Measurements from ENCODE around the gene DPAGT1. TPM values are rescaled to one million over a fixed set of nuclear protein-coding genes. Genes with fewer than 3 reads are reported as not detected.

Gene DPAGT1
- total RNA-seq, 3 donors from 2014 or later, result 36.9 to 48.2 (median 39.5) TPM

DNA sequence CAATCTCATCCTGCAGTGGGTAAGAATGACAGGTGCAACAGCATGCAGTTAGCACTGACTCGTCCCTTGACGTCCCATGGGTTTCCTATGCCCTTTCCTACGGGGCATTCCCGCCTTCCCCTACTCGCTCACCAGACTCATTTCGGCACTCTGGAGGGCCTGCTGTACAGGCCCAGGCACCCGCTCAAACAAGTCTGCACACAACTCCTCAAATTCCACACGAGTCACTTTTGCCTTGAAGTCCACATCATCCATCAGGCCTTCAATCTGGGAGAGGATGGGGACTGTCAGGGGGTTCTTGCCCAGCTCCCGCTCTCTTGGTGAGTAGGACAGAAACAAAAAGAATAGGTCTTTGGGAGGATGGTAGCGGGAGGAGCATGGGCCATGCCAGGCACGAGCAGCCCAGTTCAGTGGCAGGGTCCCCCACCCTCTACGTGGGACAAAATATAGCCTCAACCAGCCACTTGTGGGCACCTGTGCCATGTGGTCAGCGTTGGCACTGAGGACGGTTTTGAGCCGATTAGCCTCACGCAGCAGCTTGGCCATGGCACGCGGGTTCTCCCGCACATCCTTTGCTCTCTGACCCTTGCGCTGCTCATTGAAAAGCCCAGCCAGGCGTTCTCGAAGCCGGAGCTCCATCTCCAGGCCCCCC is 49.4 kb downstream of the DPAGT1 start:
- ATAC-seq (no peak), DNase-seq (peak in 1 of 3 donors; percentile 36)
- intact Hi-C loops (cut with DNase I, micrococcal nuclease), result no loop called here
- H3K9me3 ChIP-seq, result no peaks in the 10 kb centered on the region
- no peak overlapping the region for H3K4me3 ChIP-seq
- TF ChIP-seq, protein P1, sequence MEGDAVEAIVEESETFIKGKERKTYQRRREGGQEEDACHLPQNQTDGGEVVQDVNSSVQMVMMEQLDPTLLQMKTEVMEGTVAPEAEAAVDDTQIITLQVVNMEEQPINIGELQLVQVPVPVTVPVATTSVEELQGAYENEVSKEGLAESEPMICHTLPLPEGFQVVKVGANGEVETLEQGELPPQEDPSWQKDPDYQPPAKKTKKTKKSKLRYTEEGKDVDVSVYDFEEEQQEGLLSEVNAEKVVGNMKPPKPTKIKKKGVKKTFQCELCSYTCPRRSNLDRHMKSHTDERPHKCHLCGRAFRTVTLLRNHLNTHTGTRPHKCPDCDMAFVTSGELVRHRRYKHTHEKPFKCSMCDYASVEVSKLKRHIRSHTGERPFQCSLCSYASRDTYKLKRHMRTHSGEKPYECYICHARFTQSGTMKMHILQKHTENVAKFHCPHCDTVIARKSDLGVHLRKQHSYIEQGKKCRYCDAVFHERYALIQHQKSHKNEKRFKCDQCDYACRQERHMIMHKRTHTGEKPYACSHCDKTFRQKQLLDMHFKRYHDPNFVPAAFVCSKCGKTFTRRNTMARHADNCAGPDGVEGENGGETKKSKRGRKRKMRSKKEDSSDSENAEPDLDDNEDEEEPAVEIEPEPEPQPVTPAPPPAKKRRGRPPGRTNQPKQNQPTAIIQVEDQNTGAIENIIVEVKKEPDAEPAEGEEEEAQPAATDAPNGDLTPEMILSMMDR (IDR thresholded peaks at IDR 0.05), result no peak
- H3K36me3 ChIP-seq (ENCODE audit: low read depth), result peaks cover 14% of the 10 kb centered on the region
- peaks cover 9% of the 10 kb centered on the region for H3K4me1 ChIP-seq (ENCODE audit: low read depth)

DNA sequence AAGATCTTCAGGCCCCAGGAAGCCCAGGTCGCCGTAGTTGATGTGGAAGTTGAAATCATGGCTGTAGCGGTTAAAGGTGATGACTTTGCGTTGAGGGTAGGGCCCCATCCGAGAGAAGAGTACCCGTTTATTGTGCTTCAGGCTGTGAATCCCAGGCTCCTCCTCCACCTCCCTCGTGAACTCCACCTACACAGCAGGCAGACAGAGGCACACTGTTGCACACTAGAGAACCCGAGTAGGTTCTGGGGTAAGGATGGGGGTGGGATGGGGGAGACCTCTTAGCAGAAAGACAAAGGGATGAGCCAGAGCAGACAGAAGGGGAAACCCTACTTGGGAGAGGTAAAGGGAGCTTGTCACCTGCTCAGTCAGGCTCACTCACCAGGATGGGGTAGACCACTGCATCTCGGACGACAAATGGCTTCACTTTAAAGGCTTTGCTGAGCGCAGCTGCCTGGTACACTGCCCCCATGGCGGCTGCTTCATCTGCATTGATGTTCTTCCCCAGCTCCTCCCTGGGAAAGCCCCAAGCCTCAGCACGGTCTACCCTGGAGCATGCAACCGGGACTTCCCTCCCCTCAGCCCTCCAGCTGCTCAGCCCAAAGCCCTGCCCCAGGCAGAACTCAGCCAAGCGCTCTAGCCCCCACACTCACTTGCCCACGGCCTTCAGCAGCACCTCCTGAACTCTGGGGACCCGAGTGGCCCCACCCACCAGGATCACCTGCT is 50.1 kb downstream of the DPAGT1 start:
- Histone ChIP-seq H3K36me3 (ENCODE audit: low read depth) (peaks cover 14% of the 10 kb centered on the region), H3K9me3 (no peaks in the 10 kb centered on the region), H3K4me1 (ENCODE audit: low read depth) (peaks cover 9% of the 10 kb centered on the region), H3K4me3 (no peak overlapping the region)
- peak in 1 of 3 donors; percentile 39 for DNase-seq
- TF ChIP-seq, protein P1 (IDR thresholded peaks at IDR 0.05), result no peak
- intact Hi-C loops (cut with DNase I, micrococcal nuclease), result no loop called here
- no peak for ATAC-seq

GRCh38 chr11:119049081-119049480 is 52.6 kb downstream of the DPAGT1 start:
- Histone ChIP-seq H3K4me3 (no peak overlapping the region), H3K36me3 (ENCODE audit: low read depth) (peaks cover 14% of the 10 kb centered on the region), H3K4me1 (ENCODE audit: low read depth) (no peaks in the 10 kb centered on the region), H3K9me3 (no peaks in the 10 kb centered on the region)
- ATAC-seq, result no peak
- TF ChIP-seq, protein P1 (IDR thresholded peaks at IDR 0.05), result no peak
- intact Hi-C loops (cut with DNase I, micrococcal nuclease), result no loop called here
- peak in 1 of 3 donors; percentile 37 for DNase-seq

DNA sequence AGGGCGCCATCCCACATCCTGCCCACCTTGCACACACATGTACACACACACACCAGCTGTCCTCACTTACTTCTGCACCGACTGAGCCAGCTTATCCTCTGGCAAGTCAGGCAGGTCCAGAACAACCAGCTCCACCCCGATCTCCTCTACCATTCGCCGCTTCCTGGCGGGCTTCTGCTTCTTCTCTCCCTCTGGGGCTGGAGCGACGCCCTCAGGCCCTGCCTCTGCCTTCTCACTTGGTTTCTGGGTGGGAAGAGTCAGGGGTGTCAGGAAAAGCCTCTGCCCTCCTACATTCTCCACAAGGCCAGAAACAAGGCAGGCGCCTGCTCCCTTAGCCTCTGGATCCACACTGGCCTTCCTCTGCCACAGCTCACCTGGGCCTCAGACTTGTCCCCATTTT is 53.0 kb downstream of the DPAGT1 start:
- Histone ChIP-seq H3K4me3 (no peak overlapping the region), H3K4me1 (ENCODE audit: low read depth) (no peaks in the 10 kb centered on the region), H3K9me3 (no peaks in the 10 kb centered on the region), H3K36me3 (ENCODE audit: low read depth) (peaks cover 14% of the 10 kb centered on the region)
- TF ChIP-seq, protein P1 (IDR thresholded peaks at IDR 0.05), result no peak
- intact Hi-C loops (cut with DNase I, micrococcal nuclease), result no loop called here
- ATAC-seq (no peak), DNase-seq (no peak)

- TF ChIP-seq, protein P1 (IDR thresholded peaks at IDR 0.05), result no peak
- H3K4me1 ChIP-seq (ENCODE audit: low read depth), result no peaks in the 10 kb centered on the region
- no peak overlapping the region for H3K4me3 ChIP-seq
- no peaks in the 10 kb centered on the region for H3K9me3 ChIP-seq
- DNase-seq (peak in 1 of 3 donors; percentile 9), ATAC-seq (no peak)
- peaks cover 14% of the 10 kb centered on the region for H3K36me3 ChIP-seq (ENCODE audit: low read depth)
- intact Hi-C loops (cut with DNase I, micrococcal nuclease), result no loop called here
Measured at GRCh38 chr11:119047205-119047604, 54.4 kb downstream of the DPAGT1 start.

Other genes with a start within 250 kb of the DPAGT1 start
- under 1 TPM in 2 of 3 donors, not detected in 1; 0.12 to 0.23 TPM for gene CXCR5, start 218.0 kb downstream of the DPAGT1 start, total RNA-seq
- gene BCL9L, start 175.9 kb downstream of the DPAGT1 start, total RNA-seq, result 10 to 100 TPM; 28.6 to 70.1 (median 41.7) TPM
- gene UPK2, start 145.6 kb downstream of the DPAGT1 start, total RNA-seq, result not detected
- gene FOXR1, start 130.1 kb downstream of the DPAGT1 start, total RNA-seq, result not detected
- 10 to 100 TPM; 24.6 to 33.4 (median 30.9) TPM for gene CENATAC, start 103.7 kb downstream of the DPAGT1 start, total RNA-seq
- 100 to 1,000 TPM; 721 to 887 (median 781) TPM for gene RPS25, start 83.5 kb downstream of the DPAGT1 start, total RNA-seq
- gene TRAPPC4, start 83.1 kb downstream of the DPAGT1 start, total RNA-seq, result 10 to 100 TPM; 52.7 to 58.4 (median 57.4) TPM
- gene SLC37A4, start 71.0 kb downstream of the DPAGT1 start, total RNA-seq, result 10 to 100 TPM; 23.3 to 70.8 (median 57.0) TPM
- 100 to 1,000 TPM in 2 of 3 donors, 10 to 100 TPM in 1; 82.0 to 119 (median 101) TPM for gene HYOU1, start 44.6 kb downstream of the DPAGT1 start, total RNA-seq
- gene VPS11, start 34.0 kb downstream of the DPAGT1 start, total RNA-seq, result 10 to 100 TPM; 26.1 to 34.8 (median 29.1) TPM
- gene HMBS, start 17.0 kb downstream of the DPAGT1 start, total RNA-seq, result 10 to 100 TPM; 17.2 to 27.8 (median 19.5) TPM
- 10 to 100 TPM; 25.8 to 47.1 (median 36.1) TPM for gene C2CD2L, start 5.5 kb upstream of the DPAGT1 start, total RNA-seq
- gene HINFP, start 19.7 kb upstream of the DPAGT1 start, total RNA-seq, result 10 to 100 TPM; 37.2 to 58.1 (median 42.2) TPM
- under 1 TPM in 2 of 3 donors, not detected in 1; 0.07 to 0.85 TPM for gene ABCG4, start 47.2 kb upstream of the DPAGT1 start, total RNA-seq
- 10 to 100 TPM; 14.1 to 19.3 (median 16.3) TPM for gene NLRX1, start 66.9 kb upstream of the DPAGT1 start, total RNA-seq
- gene NHERF4, start 83.6 kb upstream of the DPAGT1 start, total RNA-seq, result 100 to 1,000 TPM in 1 of 3 donors, 10 to 100 TPM in 2; 52.9 to 151 (median 75.8) TPM
- 10 to 100 TPM; 11.0 to 24.4 (median 13.1) TPM for gene CBL, start 104.5 kb upstream of the DPAGT1 start, total RNA-seq
- 100 to 1,000 TPM in 1 of 3 donors, 10 to 100 TPM in 1, 1 to 10 TPM in 1; 9.7 to 186 (median 32.5) TPM for gene MCAM, start 215.3 kb upstream of the DPAGT1 start, total RNA-seq
- gene RNF26, start 232.7 kb upstream of the DPAGT1 start, total RNA-seq, result 10 to 100 TPM; 20.7 to 24.7 (median 23.7) TPM
- 10 to 100 TPM in 1 of 3 donors, 1 to 10 TPM in 2; 5.1 to 13.9 (median 9.3) TPM for gene C1QTNF5, start 239.0 kb upstream of the DPAGT1 start, total RNA-seq
- not detected for gene MFRP, start 244.9 kb upstream of the DPAGT1 start, total RNA-seq